ENCODE data around the gene BLTP2.

DNA sequence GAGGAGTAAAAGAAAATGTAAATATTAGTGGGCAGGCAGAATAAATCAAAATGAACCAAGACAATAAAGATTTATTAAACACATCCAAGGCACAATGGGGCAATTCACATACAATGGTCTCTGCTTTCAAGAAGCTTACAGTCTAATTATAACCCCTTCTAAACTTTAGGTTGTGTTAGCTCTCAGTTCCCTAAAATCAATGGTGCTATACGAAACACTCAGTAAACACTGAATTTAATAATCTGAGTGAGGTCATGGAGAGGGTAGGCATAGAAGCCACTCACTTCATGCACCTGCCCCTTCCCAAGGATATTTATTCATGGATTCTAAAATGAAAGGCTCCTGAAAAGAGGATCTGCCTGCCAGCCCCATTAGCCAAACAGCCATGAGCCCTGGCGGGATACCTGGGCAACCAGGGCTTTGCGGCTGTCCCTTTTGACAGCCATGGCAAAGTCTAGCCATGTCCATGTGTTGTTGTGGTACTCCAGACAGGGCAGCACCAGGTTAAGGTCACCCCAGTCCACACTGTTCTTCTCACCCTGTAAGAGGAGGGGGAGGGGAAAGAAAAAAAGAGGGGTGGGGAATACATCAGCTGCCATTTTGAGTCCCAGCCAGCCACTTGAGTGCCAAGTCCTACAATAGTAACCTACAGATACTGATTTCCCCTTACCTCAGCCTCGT lies 29.6 kb downstream of the BLTP2 start:
- TF ChIP-seq, protein P1, sequence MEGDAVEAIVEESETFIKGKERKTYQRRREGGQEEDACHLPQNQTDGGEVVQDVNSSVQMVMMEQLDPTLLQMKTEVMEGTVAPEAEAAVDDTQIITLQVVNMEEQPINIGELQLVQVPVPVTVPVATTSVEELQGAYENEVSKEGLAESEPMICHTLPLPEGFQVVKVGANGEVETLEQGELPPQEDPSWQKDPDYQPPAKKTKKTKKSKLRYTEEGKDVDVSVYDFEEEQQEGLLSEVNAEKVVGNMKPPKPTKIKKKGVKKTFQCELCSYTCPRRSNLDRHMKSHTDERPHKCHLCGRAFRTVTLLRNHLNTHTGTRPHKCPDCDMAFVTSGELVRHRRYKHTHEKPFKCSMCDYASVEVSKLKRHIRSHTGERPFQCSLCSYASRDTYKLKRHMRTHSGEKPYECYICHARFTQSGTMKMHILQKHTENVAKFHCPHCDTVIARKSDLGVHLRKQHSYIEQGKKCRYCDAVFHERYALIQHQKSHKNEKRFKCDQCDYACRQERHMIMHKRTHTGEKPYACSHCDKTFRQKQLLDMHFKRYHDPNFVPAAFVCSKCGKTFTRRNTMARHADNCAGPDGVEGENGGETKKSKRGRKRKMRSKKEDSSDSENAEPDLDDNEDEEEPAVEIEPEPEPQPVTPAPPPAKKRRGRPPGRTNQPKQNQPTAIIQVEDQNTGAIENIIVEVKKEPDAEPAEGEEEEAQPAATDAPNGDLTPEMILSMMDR (IDR thresholded peaks at IDR 0.05) = no peak
- no peak for TF ChIP-seq POLR2A (IDR thresholded peaks at IDR 0.05)

All from transverse colon (tissue), 3 donors.